BE2C (cell line): ENCODE measurements around the gene GRPEL2.

Experiments
- DNase-seq: peaks from one replicate; pipeline ENCODE4 v3.0.0-alpha.2; 2020
- H3K27me3 ChIP-seq: fragments of 250-450 bp; sonication (Bioruptor Pico); 2 replicates; pipeline ENCODE4 v1.5.1; 2020; ENCODE audit warnings: mild to moderate bottlenecking
- H3K36me3 ChIP-seq: fragments of 250-450 bp; sonication (Bioruptor Pico); 2 replicates; pipeline ENCODE4 v1.5.1; 2020; ENCODE audit warnings: mild to moderate bottlenecking
- H3K4me1 ChIP-seq: fragments of 250-450 bp; sonication (Bioruptor Pico); 2 replicates; pipeline ENCODE4 v1.5.1; 2020
- H3K4me3 ChIP-seq: 2 replicates; pipeline ENCODE4 v1.5.1; 2011; ENCODE audit warnings: low read depth, low read length
- H3K9me3 ChIP-seq: fragments of 250-450 bp; sonication (Bioruptor Pico); 2 replicates; pipeline ENCODE4 v1.5.1; 2020
- CTCF ChIP-seq: IDR thresholded peaks from 2 replicates; pipeline ENCODE4 v1.5.1; 2012; ENCODE audit warnings: mild to moderate bottlenecking, low read depth, low read length

Gene GRPEL2

GRCh38 chr5:149381986-149382338 lies 36.7 kb downstream of the GRPEL2 start:
- H3K36me3 ChIP-seq = no peaks in the 10 kb centered on the region
- peak; percentile 85 for DNase-seq
- TF ChIP-seq CTCF = peak; percentile 94
- H3K4me3 ChIP-seq = no peak overlapping the region
- H3K4me1 ChIP-seq = peaks cover 22% of the 10 kb centered on the region
- H3K27me3 ChIP-seq = no peaks in the 10 kb centered on the region
- no peaks in the 10 kb centered on the region for H3K9me3 ChIP-seq

- no peaks in the 10 kb centered on the region for H3K36me3 ChIP-seq
- no peak overlapping the region for H3K4me3 ChIP-seq
- no peak for DNase-seq
- H3K9me3 ChIP-seq = no peaks in the 10 kb centered on the region
- peaks cover 22% of the 10 kb centered on the region for H3K4me1 ChIP-seq
- no peaks in the 10 kb centered on the region for H3K27me3 ChIP-seq
- TF ChIP-seq CTCF = no peak
Observed at GRCh38 chr5:149382517-149383220, 37.4 kb downstream of the GRPEL2 start.

GRCh38 chr5:149383399-149383798 lies 38.1 kb downstream of the GRPEL2 start:
- Histone ChIP-seq H3K4me1 (peaks cover 22% of the 10 kb centered on the region), H3K36me3 (no peaks in the 10 kb centered on the region), H3K4me3 (no peak overlapping the region), H3K27me3 (no peaks in the 10 kb centered on the region), H3K9me3 (no peaks in the 10 kb centered on the region)
- no peak for DNase-seq
- TF ChIP-seq CTCF = no peak

GRCh38 chr5:149386166-149386565 lies 40.9 kb downstream of the GRPEL2 start:
- Histone ChIP-seq H3K4me1 (peaks cover 28% of the 10 kb centered on the region), H3K4me3 (no peak overlapping the region), H3K9me3 (no peaks in the 10 kb centered on the region), H3K27me3 (no peaks in the 10 kb centered on the region), H3K36me3 (no peaks in the 10 kb centered on the region)
- no peak for TF ChIP-seq CTCF
- no peak for DNase-seq

GRCh38 chr5:149387081-149387631 lies 41.9 kb downstream of the GRPEL2 start:
- TF ChIP-seq CTCF = no peak
- Histone ChIP-seq H3K27me3 (no peaks in the 10 kb centered on the region), H3K4me1 (peaks cover 26% of the 10 kb centered on the region), H3K9me3 (no peaks in the 10 kb centered on the region), H3K4me3 (no peak overlapping the region), H3K36me3 (no peaks in the 10 kb centered on the region)
- DNase-seq = no peak

GRCh38 chr5:149387982-149388381 lies 42.7 kb downstream of the GRPEL2 start:
- no peak for TF ChIP-seq CTCF
- H3K4me3 ChIP-seq = no peak overlapping the region
- no peak for DNase-seq

More at GRCh38 chr5:149387982-149388381, 42.7 kb downstream of the GRPEL2 start:
- Histone ChIP-seq H3K4me1 (peaks cover 20% of the 10 kb centered on the region), H3K9me3 (no peaks in the 10 kb centered on the region), H3K27me3 (no peaks in the 10 kb centered on the region), H3K36me3 (no peaks in the 10 kb centered on the region)
